Measurements from ENCODE around the gene FAM180A. TPM values are rescaled to one million over a fixed set of nuclear protein-coding genes. Genes with fewer than 3 reads are reported as not detected.

Gene FAM180A
- total and polyA plus RNA-seq, 4 donors, result 0.19 to 10.5 (median 5.6) TPM

GRCh38 chr7:135758531-135758932 is 9.9 kb upstream of the FAM180A start:
- Histone ChIP-seq H3K27me3 (ENCODE audit: control insufficient read depth in 4 of 4, insufficient read depth in 4 of 4, low read length in 3 of 4) (peaks cover 0 to 2% (median 0%) of the 10 kb centered on the region in 4 donors), H3K4me3 (ENCODE audit: low read depth in 1 of 3, low read length in 3 of 3) (no peak overlapping the region), H3K36me3 (ENCODE audit: control insufficient read depth in 4 of 4, insufficient read depth in 3 of 4, low read depth in 1 of 4, low read length in 3 of 4) (no peaks in the 10 kb centered on the region), H3K9me3 (ENCODE audit: control insufficient read depth in 4 of 4, low read length in 3 of 4) (no peaks in the 10 kb centered on the region), H3K4me1 (ENCODE audit: control insufficient read depth in 4 of 4, insufficient read depth in 4 of 4, low read length in 3 of 4) (no peaks in the 10 kb centered on the region), H3K27ac (ENCODE audit: low read depth in 1 of 2, low read length in 2 of 2) (peak overlapping the region; percentile 62 to 66), H3K9ac (ENCODE audit: low read depth in 1 of 2, low read length in 2 of 2) (no peak overlapping the region)
- WGBS, result 49% methylated on average over 5 of the region's 5 CpGs
- TF ChIP-seq RXRA (IDR thresholded peaks at IDR 0.05) (no peak), NR2F2 (IDR thresholded peaks at IDR 0.05) (peak; percentile 19)
- peak; percentile 56 for DNase-seq (ENCODE audit: low spot score)

DNA sequence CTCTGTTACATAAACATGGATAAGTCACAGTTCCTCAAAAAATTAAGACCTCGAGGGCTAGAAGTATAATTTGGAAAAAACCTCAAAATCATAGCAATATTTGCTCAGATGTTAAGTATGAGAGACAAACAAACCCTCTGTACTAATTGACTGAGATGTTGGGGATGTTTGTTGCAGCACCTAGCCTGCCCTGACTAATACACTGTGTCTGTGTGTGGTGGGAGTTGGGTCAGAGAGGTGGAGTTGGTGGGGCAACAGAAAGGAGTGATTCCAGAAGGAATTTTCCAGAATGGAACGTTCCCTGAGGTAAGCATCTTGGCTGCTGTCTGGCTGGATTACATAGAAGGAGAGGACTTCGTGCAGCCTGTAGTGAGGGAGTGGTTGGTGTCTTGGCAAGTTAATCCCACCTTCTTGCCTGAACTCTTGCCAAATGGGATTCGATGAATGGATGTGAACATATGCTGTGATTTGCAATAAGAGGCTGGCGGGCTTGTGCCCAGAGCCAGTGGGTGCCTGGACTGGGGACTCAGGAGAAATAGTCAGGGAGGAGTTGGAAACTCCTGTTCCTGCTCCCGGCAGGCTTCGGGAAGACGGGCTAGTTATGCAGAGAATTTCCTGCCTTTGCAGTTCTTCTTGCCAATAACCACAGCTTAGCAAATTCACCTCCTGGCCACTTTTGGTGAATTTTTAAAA is 9.3 kb upstream of the FAM180A start:
- no peak overlapping the region for H3K9ac ChIP-seq (ENCODE audit: low read depth in 1 of 2, low read length in 2 of 2)
- WGBS, result 66% methylated on average over 8 of the region's 8 CpGs
- H3K27ac ChIP-seq (ENCODE audit: low read depth in 1 of 2, low read length in 2 of 2), result peak overlapping the region; percentile 62 to 66
- no peaks in the 10 kb centered on the region for H3K9me3 ChIP-seq (ENCODE audit: control insufficient read depth in 4 of 4, low read length in 3 of 4)
- TF ChIP-seq RAD21 (IDR thresholded peaks at IDR 0.05) (no peak), GABPA (IDR thresholded peaks at IDR 0.05 in 1 of 2, conservative IDR thresholded peaks at IDR 0.05 in 1 of 2) (no peak), ATF3 (IDR thresholded peaks at IDR 0.05) (no peak), CTCF (IDR thresholded peaks at IDR 0.05; ENCODE audit: low read depth, low read length, missing input control) (no peak), FOXA2 (IDR thresholded peaks at IDR 0.05) (no peak), JUND (IDR thresholded peaks at IDR 0.05) (no peak), RXRA (IDR thresholded peaks at IDR 0.05) (no peak), EGR1 (IDR thresholded peaks at IDR 0.05; ENCODE audit: low read depth in 2 of 2) (no peak), TAF1 (conservative IDR thresholded peaks at IDR 0.05) (no peak), ZBTB33 (IDR thresholded peaks at IDR 0.05) (no peak), FOXA1 (IDR thresholded peaks at IDR 0.05) (no peak), SP1 (IDR thresholded peaks at IDR 0.05) (no peak)
- no peak for DNase-seq (ENCODE audit: low spot score)
- H3K4me1 ChIP-seq (ENCODE audit: control insufficient read depth in 4 of 4, insufficient read depth in 4 of 4, low read length in 3 of 4), result no peaks in the 10 kb centered on the region
- H3K36me3 ChIP-seq (ENCODE audit: control insufficient read depth in 4 of 4, insufficient read depth in 3 of 4, low read depth in 1 of 4, low read length in 3 of 4), result no peaks in the 10 kb centered on the region
- peaks cover 0 to 2% (median 0%) of the 10 kb centered on the region in 4 donors for H3K27me3 ChIP-seq (ENCODE audit: control insufficient read depth in 4 of 4, insufficient read depth in 4 of 4, low read length in 3 of 4)
- no peak overlapping the region for H3K4me3 ChIP-seq (ENCODE audit: low read depth in 1 of 3, low read length in 3 of 3)

GRCh38 chr7:135756191-135756590 is 7.6 kb upstream of the FAM180A start:
- no peak for DNase-seq (ENCODE audit: low spot score)
- TF ChIP-seq ATF3 (IDR thresholded peaks at IDR 0.05), result no peak
- TF ChIP-seq JUND (IDR thresholded peaks at IDR 0.05), result no peak
- TF ChIP-seq FOXA1 (IDR thresholded peaks at IDR 0.05), result no peak
- no peak for TF ChIP-seq RXRA (IDR thresholded peaks at IDR 0.05)
- no peak for TF ChIP-seq HNF4A (conservative IDR thresholded peaks at IDR 0.05)
- no peak for TF ChIP-seq EGR1 (IDR thresholded peaks at IDR 0.05; ENCODE audit: low read depth in 2 of 2)
- TF ChIP-seq CTCF (IDR thresholded peaks at IDR 0.05; ENCODE audit: low read depth, low read length, missing input control), result no peak
- Histone ChIP-seq H3K9ac (ENCODE audit: low read depth in 1 of 2, low read length in 2 of 2) (no peak overlapping the region), H3K4me3 (ENCODE audit: low read depth in 1 of 3, low read length in 3 of 3) (no peak overlapping the region), H3K4me1 (ENCODE audit: control insufficient read depth in 4 of 4, insufficient read depth in 4 of 4, low read length in 3 of 4) (no peaks in the 10 kb centered on the region), H3K27me3 (ENCODE audit: control insufficient read depth in 4 of 4, insufficient read depth in 4 of 4, low read length in 3 of 4) (peaks cover 0 to 2% (median 0%) of the 10 kb centered on the region in 4 donors), H3K27ac (ENCODE audit: low read depth in 1 of 2, low read length in 2 of 2) (no peak overlapping the region), H3K36me3 (ENCODE audit: control insufficient read depth in 4 of 4, insufficient read depth in 3 of 4, low read depth in 1 of 4, low read length in 3 of 4) (no peaks in the 10 kb centered on the region), H3K9me3 (ENCODE audit: control insufficient read depth in 4 of 4, low read length in 3 of 4) (no peaks in the 10 kb centered on the region)
- WGBS, result 57% methylated on average over 5 of the region's 5 CpGs

All from liver (tissue), 9 donors.